ENCODE data around the gene HYI. TPM values are rescaled to one million over a fixed set of nuclear protein-coding genes. Genes with fewer than 3 reads are reported as not detected.

The HYI gene
- total and polyA plus RNA-seq, 2 of the 8 experiments (the other 6 are each of a cell fraction or from before 2014, with no cell fraction given), result 14.4 to 17.7 TPM

GRCh38 chr1:43460988-43461693 is 7.4 kb upstream of the HYI start (continued):
- TF ChIP-seq CHD7 (IDR thresholded peaks at IDR 0.05; ENCODE audit: insufficient replicate concordance, low read length) (no peak), MAFK (IDR thresholded peaks at IDR 0.05; ENCODE audit: low read depth, low read length) (no peak), RBBP5 (IDR thresholded peaks at IDR 0.05; ENCODE audit: borderline replicate concordance, low read depth, low read length) (no peak), EGR1 (IDR thresholded peaks at IDR 0.05; ENCODE audit: borderline replicate concordance, low read depth, low read length) (no peak), CEBPB (IDR thresholded peaks at IDR 0.05; ENCODE audit: low read depth, low read length) (no peak), CBX5 (IDR thresholded peaks at IDR 0.05; ENCODE audit: low read depth, low read length) (no peak), SP4 (IDR thresholded peaks at IDR 0.05; ENCODE audit: low read length) (no peak), TBP (IDR thresholded peaks at IDR 0.05; ENCODE audit: low read depth, low read length) (no peak)
